Subcutaneous adipose tissue (tissue), 4 donors: ENCODE data around the gene MRTO4. TPM values are rescaled to one million over a fixed set of nuclear protein-coding genes. Genes with fewer than 3 reads are reported as not detected.
"Not testable (repeated sequence)": the region's sequence is repeated elsewhere in the genome, so short reads cannot be mapped to it uniquely, and the experiment has no call there.

Source experiments
- CTCF ChIP-seq: fragments of 450-650 bp; IDR thresholded peaks from one replicate; pipeline ENCODE4 v1.5.1; 2016; ENCODE audit warnings: low read depth, mild to moderate bottlenecking, control low read depth, antibody characterized with exemption, moderate library complexity
- total RNA-seq, 4 donors: library from RNA; depleted of rRNA; stranded (reverse); fragments of >200 nt; gene quantifications; one replicate each; pipeline ENCODE4 v1.1.0, GENCODE V29; 2016

Gene MRTO4
- total RNA-seq, 4 donors from 2014 or later, result 13.2 to 20.9 (median 20.4) TPM

- no peak for TF ChIP-seq CTCF
Observed at GRCh38 chr1:19274636-19275035, 23.0 kb downstream of the MRTO4 start.

GRCh38 chr1:19283891-19284290, 32.3 kb downstream of the MRTO4 start:
- no peak for TF ChIP-seq CTCF

- TF ChIP-seq CTCF, result no peak
Observed at GRCh38 chr1:19284881-19285280, 33.3 kb downstream of the MRTO4 start.

GRCh38 chr1:19287436-19288185, 36.0 kb downstream of the MRTO4 start:
- TF ChIP-seq CTCF, result no peak

GRCh38 chr1:19288324-19289241, 37.0 kb downstream of the MRTO4 start, which contains the start of gene AKR7A3:
TSS of gene AKR7A3 (minus strand) at chr1:19288770. CDS start at chr1:19288709, 61 bp downstream.
- TF ChIP-seq CTCF, result not testable (repeated sequence)

GRCh38 chr1:19289244-19289643, 37.6 kb downstream of the MRTO4 start:
- no peak for TF ChIP-seq CTCF

- no peak for TF ChIP-seq CTCF
Observed at GRCh38 chr1:19294638-19295037, 43.0 kb downstream of the MRTO4 start.
